ENCODE measurements around the gene RGS7. TPM values are rescaled to one million over a fixed set of nuclear protein-coding genes. Genes with fewer than 3 reads are reported as not detected.

The RGS7 gene
- total and polyA plus RNA-seq, 2 of the 4 experiments (the other 2 are of a cell fraction): 0.58 to 0.72 TPM

GRCh38 chr1:241161188-241161689 lies 195.8 kb downstream of the RGS7 start:
- no peak overlapping the region for H3K18ac ChIP-seq (ENCODE audit: low read depth, low read length)
- no peak overlapping the region for H2BK15ac ChIP-seq (ENCODE audit: low read depth, low read length)
- no peak for ATAC-seq (ENCODE audit: low read depth)
- no peaks in the 10 kb centered on the region for H3K9me1 ChIP-seq (ENCODE audit: insufficient read depth, low read length)
- no peaks in the 10 kb centered on the region for H4K20me1 ChIP-seq (ENCODE audit: insufficient read depth, low read length)
- WGBS, 2 experiments (ENCODE audit: extremely low coverage in 2 of 2, insufficient read length in 1 of 2): no CpG with 5 or more reads among the region's 2 CpGs
- no peaks in the 10 kb centered on the region for H3K36me3 ChIP-seq (ENCODE audit: control insufficient read depth, insufficient read depth, low read length)
- H3K23ac ChIP-seq (ENCODE audit: low read depth, low read length): no peak overlapping the region
- no peak overlapping the region for H2AK5ac ChIP-seq (ENCODE audit: low read depth, low read length)
- no peaks in the 10 kb centered on the region for H3K4me1 ChIP-seq (ENCODE audit: control insufficient read depth, insufficient read depth, low read length)
- no peak overlapping the region for H3K27ac ChIP-seq (ENCODE audit: insufficient read depth, low read length)
- no peak overlapping the region for H2BK5ac ChIP-seq (ENCODE audit: low read depth, low read length, poor library complexity, severe bottlenecking)
- in situ Hi-C loops (cut with MboI; ENCODE audit: low sequenced_read_pairs): no loop called here
- no peak overlapping the region for H3K56ac ChIP-seq (ENCODE audit: extremely low read depth, insufficient read depth, low read length)
- ChIA-PET POLR2A (ENCODE audit: unreplicated experiment) (no interaction called here), CTCF (no interaction called here)
- H4K8ac ChIP-seq (ENCODE audit: low read depth in 2 of 2, low read length in 2 of 2): no peak overlapping the region
- dilution Hi-C loops (cut with HindIII; ENCODE audit: low sequenced_read_pairs, unreplicated experiment): no loop called here
- H3K9ac ChIP-seq (ENCODE audit: low read depth, low read length): no peak overlapping the region
- no peak overlapping the region for H2BK20ac ChIP-seq (ENCODE audit: low read depth, low read length)
- no TSS peak for BruUV-seq (replicated peaks)
- no peak overlapping the region for H4K91ac ChIP-seq (ENCODE audit: insufficient read depth, low read depth, low read length)
- DNase-seq: no peak
- no peak overlapping the region for H2BK120ac ChIP-seq (ENCODE audit: low read depth, low read length)
- H2AFZ ChIP-seq (replicated peaks; ENCODE audit: low read length, poor library complexity): no peak overlapping the region
- H3K27me3 ChIP-seq (ENCODE audit: control insufficient read depth, insufficient read depth, low read length): no peaks in the 10 kb centered on the region
- no peak overlapping the region for H4K5ac ChIP-seq (ENCODE audit: low read depth, low read length)
- no peak overlapping the region for H3K4me3 ChIP-seq (ENCODE audit: insufficient read depth, low read depth, low read length)
- no peak overlapping the region for H3K4me2 ChIP-seq (ENCODE audit: low read depth, low read length)
- no peak overlapping the region for H3K14ac ChIP-seq (replicated peaks; ENCODE audit: low read depth, low read length)
- no peaks in the 10 kb centered on the region for H3K79me1 ChIP-seq (ENCODE audit: low read depth in 1 of 2, low read length in 2 of 2)
- H3K9me3 ChIP-seq (ENCODE audit: control insufficient read depth, insufficient read depth, low read length): peaks cover 7% of the 10 kb centered on the region; the same call in 1 of the 2 replicates
- intact Hi-C loops (cut with micrococcal nuclease): no loop called here
- no peak for TF ChIP-seq POLR2A (IDR thresholded peaks at IDR 0.05; ENCODE audit: low read depth, low read length)
- TF ChIP-seq RFX5 (IDR thresholded peaks at IDR 0.05; ENCODE audit: low read depth, low read length): no peak
- no peak for TF ChIP-seq MAFK (IDR thresholded peaks at IDR 0.05; ENCODE audit: low read depth, low read length)
- TF ChIP-seq NFE2L2 (IDR thresholded peaks at IDR 0.05; ENCODE audit: low read depth, low read length): no peak
- no peak for TF ChIP-seq MAZ (IDR thresholded peaks at IDR 0.05; ENCODE audit: borderline replicate concordance, low read depth, low read length)
- no peak for TF ChIP-seq CTCF (conservative IDR thresholded peaks at IDR 0.05; ENCODE audit: low read depth, low read length)
- no peak for TF ChIP-seq RCOR1 (IDR thresholded peaks at IDR 0.05; ENCODE audit: insufficient replicate concordance, low read length)
- no peak overlapping the region for H3K4ac ChIP-seq (ENCODE audit: low read depth, low read length)
- no peak overlapping the region for H2AK9ac ChIP-seq (replicated peaks; ENCODE audit: low read depth, low read length, poor library complexity)

Measured in IMR-90 (cell line).